Breast epithelium (tissue), 3 donors: ENCODE results near the gene RELT.

Experiments used
- POLR2A ChIP-seq: fragments of 450-650 bp; IDR thresholded peaks from one replicate; pipeline ENCODE4 v1.6.1; 2016; ENCODE audit warnings: antibody characterized with exemption, mild to moderate bottlenecking, moderate library complexity
- POLR2AphosphoS5 ChIP-seq, 3 donors: sonication (generic); formaldehyde crosslinking; IDR thresholded peaks; one replicate each; pipeline ENCODE4 v1.6.1; 2017; ENCODE audit warnings: antibody characterized with exemption in 3 of 3

DNA sequence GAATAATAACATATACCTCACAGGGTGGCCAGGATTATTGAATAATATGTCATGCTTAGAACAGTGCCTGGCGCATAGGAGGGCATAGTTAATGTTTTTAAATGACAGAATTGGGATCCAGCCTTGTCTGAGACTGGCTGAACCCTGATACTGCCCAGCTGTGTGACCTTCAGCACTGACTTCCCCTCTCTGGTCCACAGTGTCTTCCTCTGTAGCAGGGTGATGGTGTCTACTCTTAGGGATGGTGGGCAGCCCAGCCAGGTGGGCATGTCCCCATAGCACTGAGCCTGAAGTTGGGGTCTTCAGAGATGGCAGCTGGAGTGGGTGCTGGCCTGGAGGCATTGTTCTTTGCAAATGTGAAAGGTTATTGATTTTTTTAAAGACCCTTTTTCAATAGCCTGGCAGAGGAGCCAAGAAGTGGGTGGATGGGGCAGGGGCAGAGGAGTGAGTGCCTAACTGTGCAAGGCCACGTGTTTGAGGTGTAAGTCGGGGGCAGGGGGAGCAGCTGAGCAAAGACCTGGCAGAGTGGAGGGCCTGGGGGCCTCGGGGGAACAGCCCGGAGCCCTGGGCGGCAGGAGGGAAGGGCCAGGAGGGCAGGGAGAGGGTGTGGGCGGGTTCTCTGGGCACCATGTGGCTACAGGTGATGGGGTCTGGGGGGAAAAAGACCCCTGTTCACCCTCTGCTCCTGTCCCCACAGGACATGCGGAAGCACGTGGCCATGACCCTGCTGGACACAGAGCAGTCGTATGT lies 29.8 kb upstream of the RELT start:
- no peak for TF ChIP-seq POLR2A
- no peak for TF ChIP-seq POLR2AphosphoS5 (IDR thresholded peaks at IDR 0.05)
